Colonic mucosa (tissue), 4 donors: ENCODE results near the gene SOBP. TPM values are rescaled to one million over a fixed set of nuclear protein-coding genes. Genes with fewer than 3 reads are reported as not detected.

Source experiments
- DNase-seq: peaks from one replicate; pipeline ENCODE4 v3.0.0-alpha.2; 2020
- H3K27ac ChIP-seq: fragments of 200-600 bp; one replicate; pipeline ENCODE4 v1.8.0; 2021
- H3K27me3 ChIP-seq: fragments of 200-600 bp; one replicate; pipeline ENCODE4 v1.8.0; 2021
- H3K36me3 ChIP-seq: fragments of 200-600 bp; one replicate; pipeline ENCODE4 v1.8.0; 2021
- H3K4me1 ChIP-seq: fragments of 200-600 bp; one replicate; pipeline ENCODE4 v1.8.0; 2021; ENCODE audit warnings: mild to moderate bottlenecking
- H3K4me3 ChIP-seq: fragments of 200-600 bp; one replicate; pipeline ENCODE4 v1.8.0; 2021
- H3K9ac ChIP-seq, 2 donors: one replicate each; pipeline ENCODE4 v1.7.0; 2013; ENCODE audit warnings: control low read depth in 2 of 2, low read depth in 2 of 2, low read length in 2 of 2
- H3K9me3 ChIP-seq: fragments of 200-600 bp; one replicate; pipeline ENCODE4 v1.8.0; 2021
- CTCF ChIP-seq: fragments of 200-600 bp; IDR thresholded peaks from one replicate; pipeline ENCODE4 v1.8.0; 2022; ENCODE audit warnings: antibody characterized with exemption, mild to moderate bottlenecking
- intact Hi-C: fragments of 100-400 bp; cut with DNase I; formaldehyde crosslinking; loops from one replicate; pipeline ENCODE4 v1.14.1; 2022
- total RNA-seq, 2 donors: library from RNA; stranded (reverse); fragmentation: NEBNext Ultra II Directional in 1 of 2; extraction: Animal tissue kit (Norgen Biotek cat#: 25700) in 1 of 2; gene quantifications; one replicate each; pipeline ENCODE4 v1.2.1, GENCODE V29; 2021
- donor health status: healthy.
- donor health status: DM: no; HTN: no; CAD: no.
- donor health status: DM: no; HTN: no; CAD: no.

SOBP gene
- total RNA-seq, 2 donors from 2014 or later, result 0.67 to 3.4 TPM

- TF ChIP-seq CTCF, result no peak
- Histone ChIP-seq H3K36me3 (no peaks in the 10 kb centered on the region), H3K27ac (no peak overlapping the region), H3K4me3 (no peak overlapping the region), H3K27me3 (no peaks in the 10 kb centered on the region), H3K9ac (no peak overlapping the region), H3K9me3 (no peaks in the 10 kb centered on the region), H3K4me1 (no peaks in the 10 kb centered on the region)
- DNase-seq, result no peak
- intact Hi-C loops, result no loop called here
Observed at GRCh38 chr6:107543088-107543487, 53.2 kb downstream of the SOBP start.

GRCh38 chr6:107543567-107543966 lies 53.6 kb downstream of the SOBP start:
- H3K27me3 ChIP-seq, result no peaks in the 10 kb centered on the region
- no peaks in the 10 kb centered on the region for H3K36me3 ChIP-seq
- DNase-seq, result no peak
- no peak overlapping the region for H3K4me3 ChIP-seq
- H3K9ac ChIP-seq, result no peak overlapping the region
- no peak for TF ChIP-seq CTCF
- H3K9me3 ChIP-seq, result no peaks in the 10 kb centered on the region
- intact Hi-C loops, result no loop called here
- H3K4me1 ChIP-seq, result no peaks in the 10 kb centered on the region
- H3K27ac ChIP-seq, result no peak overlapping the region

DNA sequence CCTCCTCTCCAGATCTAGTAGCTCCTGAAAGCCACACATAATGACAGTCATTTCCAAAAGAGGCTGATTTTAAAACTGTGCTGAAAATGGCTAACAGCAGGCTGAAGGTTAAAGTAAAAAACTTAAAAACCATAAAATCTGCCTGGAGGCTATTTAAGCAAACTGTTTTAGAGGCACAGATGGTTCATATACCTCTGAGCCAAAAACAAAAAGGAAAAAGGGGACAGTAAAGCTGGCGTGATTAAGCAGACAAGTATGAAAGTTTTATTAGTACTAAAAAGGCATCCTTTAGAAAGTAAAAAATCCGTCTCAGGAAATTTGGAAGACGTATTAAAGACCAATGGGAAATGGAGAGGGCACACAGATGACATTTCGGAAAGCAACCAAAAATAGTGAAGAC lies 55.8 kb downstream of the SOBP start:
- Histone ChIP-seq H3K36me3 (no peaks in the 10 kb centered on the region), H3K9me3 (no peaks in the 10 kb centered on the region), H3K4me1 (no peaks in the 10 kb centered on the region), H3K4me3 (no peak overlapping the region), H3K9ac (no peak overlapping the region), H3K27me3 (no peaks in the 10 kb centered on the region), H3K27ac (no peak overlapping the region)
- no peak for TF ChIP-seq CTCF
- intact Hi-C loops, result no loop called here
- no peak for DNase-seq

- intact Hi-C loops, result no loop called here
- no peak overlapping the region for H3K4me3 ChIP-seq
- no peak overlapping the region for H3K27ac ChIP-seq
- TF ChIP-seq CTCF, result no peak
- H3K36me3 ChIP-seq, result no peaks in the 10 kb centered on the region
- DNase-seq, result no peak
- H3K27me3 ChIP-seq, result no peaks in the 10 kb centered on the region
- no peaks in the 10 kb centered on the region for H3K4me1 ChIP-seq
- H3K9me3 ChIP-seq, result no peaks in the 10 kb centered on the region
- no peak overlapping the region for H3K9ac ChIP-seq
Observed at GRCh38 chr6:107546691-107547450, 57.0 kb downstream of the SOBP start.

GRCh38 chr6:107547451-107547840 lies 57.5 kb downstream of the SOBP start:
- Histone ChIP-seq H3K36me3 (no peaks in the 10 kb centered on the region), H3K27me3 (no peaks in the 10 kb centered on the region), H3K4me3 (no peak overlapping the region), H3K9ac (no peak overlapping the region), H3K9me3 (no peaks in the 10 kb centered on the region), H3K27ac (no peak overlapping the region), H3K4me1 (no peaks in the 10 kb centered on the region)
- intact Hi-C loops, result no loop called here
- DNase-seq, result no peak
- TF ChIP-seq CTCF, result no peak
